HL-60 (cell line): ENCODE data around the gene HSDL2.

Experiments
- DNase-seq, 2 experiments: peaks; one replicate each; pipeline ENCODE4 v3.0.0-alpha.2; 2010 to 2020; ENCODE audit warnings: low read depth in 1 of 2, low spot score in 1 of 2
- H3K27ac ChIP-seq: fragments of 250-450 bp; sonication (Bioruptor Pico); replicated peaks from 2 replicates; pipeline ENCODE4 v1.5.1; 2020; ENCODE audit warnings: mild to moderate bottlenecking, moderate library complexity
- H3K27me3 ChIP-seq: fragments of 250-450 bp; sonication (Bioruptor Pico); 2 replicates; pipeline ENCODE4 v1.5.1; 2021; ENCODE audit warnings: mild to moderate bottlenecking, moderate library complexity; ENCODE audit not compliant: insufficient read depth, poor library complexity, severe bottlenecking
- H3K4me3 ChIP-seq: replicated peaks from 2 replicates; pipeline ENCODE4 v1.5.1; 2011; ENCODE audit warnings: mild to moderate bottlenecking, control low read depth, low read length; ENCODE audit not compliant: insufficient read depth
- CTCF ChIP-seq: IDR thresholded peaks from one replicate; pipeline ENCODE4 v1.5.1; 2011; ENCODE audit warnings: low read length, control low read depth, inconsistent platforms; ENCODE audit not compliant: insufficient read depth
- GABPA ChIP-seq: IDR thresholded peaks from 2 replicates; pipeline ENCODE4 v1.6.1; 2012; ENCODE audit warnings: low read depth
- POLR2AphosphoS5 ChIP-seq: IDR thresholded peaks from 2 replicates; pipeline ENCODE4 v1.6.1; 2012; ENCODE audit warnings: low read depth
- REST ChIP-seq: IDR thresholded peaks from 2 replicates; pipeline ENCODE4 v1.6.1; 2012; ENCODE audit warnings: low read depth; ENCODE audit not compliant: insufficient replicate concordance
- SPI1 ChIP-seq: IDR thresholded peaks from 2 replicates; pipeline ENCODE4 v1.6.1; 2012; ENCODE audit warnings: low read depth, mild to moderate bottlenecking, borderline replicate concordance

The HSDL2 gene

GRCh38 chr9:112332977-112333638 lies 46.8 kb upstream of the HSDL2 start, which contains the start of gene PTBP3:
Gene PTBP3, minus strand, starts transcription at chr9:112333619. Its CDS starts 35,754 bp downstream, at chr9:112297865.
- H3K4me3 ChIP-seq: peak within 1 kb of the TSS; percentile 74
- peak; percentile 68 to 85 for DNase-seq
- H3K27ac ChIP-seq: peak within 1 kb of the TSS; percentile 98
- TF ChIP-seq GABPA (no peak; the same call in 1 of the 2 replicates), POLR2AphosphoS5 (peak; percentile 15; the same call in 1 of the 2 replicates), SPI1 (peak; percentile 90), CTCF (no peak), REST (peak; percentile 26)
- H3K27me3 ChIP-seq: no peaks in the 10 kb centered on the region

DNA sequence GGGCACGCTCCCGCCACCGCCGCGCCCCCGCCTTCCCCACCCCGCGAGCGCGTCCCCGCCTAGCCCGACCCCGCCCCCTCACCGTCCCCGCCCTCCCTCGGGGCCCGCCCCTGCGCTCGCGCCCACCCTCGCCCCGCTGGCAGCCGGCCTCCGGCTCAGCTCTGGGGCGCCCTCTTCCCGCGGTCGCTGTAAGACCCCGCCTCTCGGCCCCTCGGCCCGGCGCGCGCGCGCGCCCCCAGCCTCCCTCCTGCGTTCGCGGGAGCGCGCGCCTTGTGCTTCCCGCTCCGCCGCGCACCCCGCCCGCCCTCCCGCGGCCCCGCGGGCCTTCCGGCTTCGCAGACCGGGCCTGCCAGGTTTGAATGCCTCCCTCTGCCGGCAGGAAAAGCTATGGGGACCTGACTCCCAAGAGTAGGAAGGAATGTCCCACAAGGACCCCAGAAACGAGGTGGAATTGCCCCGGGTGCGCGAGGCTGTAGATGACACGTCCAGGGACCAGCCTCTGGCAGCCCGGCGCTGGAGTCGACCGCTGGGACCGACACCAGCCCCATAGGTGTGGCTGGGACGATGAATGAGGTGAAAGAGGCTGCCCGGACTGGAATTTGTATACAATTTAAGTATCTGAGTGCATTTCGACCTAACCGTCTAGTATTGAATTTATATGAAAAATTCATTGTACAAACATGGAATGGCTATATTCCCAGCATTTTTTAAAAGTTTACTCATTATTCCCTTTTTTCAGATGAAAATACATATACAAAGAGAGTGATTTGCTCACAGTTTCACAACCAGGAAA lies 46.1 kb upstream of the HSDL2 start:
- Histone ChIP-seq H3K4me3 (peak overlapping the region; percentile 74), H3K27ac (peak overlapping the region; percentile 98), H3K27me3 (no peaks in the 10 kb centered on the region)
- TF ChIP-seq POLR2AphosphoS5 (peak; percentile 54; the same call in 1 of the 2 replicates), REST (peak; percentile 52), CTCF (no peak)
- peak; percentile 86 to 91 for DNase-seq

DNA sequence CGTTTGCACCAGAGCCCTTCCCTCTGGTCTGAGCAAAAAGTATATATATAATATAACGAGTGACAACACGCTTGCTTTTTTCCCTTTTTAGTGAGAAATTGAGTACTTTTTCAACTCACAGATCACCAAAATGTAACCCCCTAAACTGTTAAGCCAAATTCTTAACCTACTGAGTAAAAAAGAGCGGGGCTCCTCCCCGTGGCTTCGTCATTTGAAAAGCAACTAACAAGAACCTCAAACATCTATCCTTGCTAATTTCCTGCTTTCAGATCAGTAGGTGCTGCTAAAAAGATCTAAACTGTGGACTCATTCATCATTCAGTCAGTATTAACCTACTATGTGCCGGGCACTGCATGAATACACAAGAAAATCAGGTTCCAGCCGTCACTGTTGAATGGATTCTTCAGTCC lies 45.5 kb upstream of the HSDL2 start:
- Histone ChIP-seq H3K27ac (peak overlapping the region; percentile 94), H3K27me3 (no peaks in the 10 kb centered on the region), H3K4me3 (peak overlapping the region; percentile 63)
- peak in 1 of 2 experiments; percentile 52 for DNase-seq
- no peak for TF ChIP-seq REST
- no peak for TF ChIP-seq SPI1
